ENCODE results near the gene SLC25A23. TPM values are rescaled to one million over a fixed set of nuclear protein-coding genes. Genes with fewer than 3 reads are reported as not detected.

SLC25A23 gene
- total RNA-seq (2022; extraction: Qiagen RNA extraction; ENCODE audit: low read depth), result 16.8 to 20.1 TPM (median 19.6 TPM) in 5 replicates

GRCh38 chr19:6459262-6460098 lies at the start of gene SLC25A23:
Gene SLC25A23 (minus strand): TSS chr19:6459792. CDS start chr19:6459628, 164 bp downstream.

GRCh38 chr19:6501740-6502648 lies 42.4 kb upstream of the SLC25A23 start, which contains the start of gene TUBB4A:
Gene TUBB4A (minus strand): TSS chr19:6502309. CDS start chr19:6502212, 97 bp downstream.

GRCh38 chr19:6481541-6482342 lies 22.1 kb upstream of the SLC25A23 start, which contains the start of gene DENND1C:
Gene DENND1C (minus strand): TSS chr19:6481787. CDS start chr19:6481695, 92 bp downstream.

GRCh38 chr19:6464070-6464873 lies 4.7 kb upstream of the SLC25A23 start, which contains the start of gene CRB3:
Gene CRB3 (plus strand): TSS chr19:6464271. CDS start chr19:6464702, 431 bp downstream.

GRCh38 chr19:6433663-6434062 lies 25.9 kb downstream of the SLC25A23 start, which contains the start of gene SLC25A41:
Gene SLC25A41 (minus strand): TSS chr19:6433763. CDS start chr19:6433693, 70 bp downstream.

GRCh38 chr19:6424195-6424938 lies 35.2 kb downstream of the SLC25A23 start, which contains the start of gene KHSRP:
Gene KHSRP (minus strand): TSS chr19:6424811. CDS start chr19:6424701, 110 bp downstream.

GRCh38 chr19:6393074-6393982 lies 66.3 kb downstream of the SLC25A23 start, which contains the start of gene GTF2F1:
Gene GTF2F1 (minus strand): TSS chr19:6393164. CDS start chr19:6392995, 169 bp downstream.

Other genes with a start within 250 kb of the SLC25A23 start
- 17.5 to 22.7 TPM (median 21.5 TPM) in 5 replicates for gene MLLT1, start 179.8 kb downstream of the SLC25A23 start, total RNA-seq (2022; extraction: Qiagen RNA extraction; ENCODE audit: low read depth)
- not detected in 5 replicates for gene ACER1, start 126.2 kb downstream of the SLC25A23 start, total RNA-seq (2022; extraction: Qiagen RNA extraction; ENCODE audit: low read depth)
- gene CLPP, start 98.3 kb downstream of the SLC25A23 start, total RNA-seq (2022; extraction: Qiagen RNA extraction; ENCODE audit: low read depth), result 48.7 to 70.1 TPM (median 69.6 TPM) in 5 replicates
- 15.3 to 39.4 TPM (median 38.1 TPM) in 5 replicates for gene ALKBH7, start 87.0 kb downstream of the SLC25A23 start, total RNA-seq (2022; extraction: Qiagen RNA extraction; ENCODE audit: low read depth)
- 0.80 to 1.2 TPM (median 0.86 TPM) in 5 replicates for gene PSPN, start 83.9 kb downstream of the SLC25A23 start, total RNA-seq (2022; extraction: Qiagen RNA extraction; ENCODE audit: low read depth)
- 56.8 to 65.9 TPM (median 61.0 TPM) in 5 replicates for gene GTF2F1, start 66.6 kb downstream of the SLC25A23 start, total RNA-seq (2022; extraction: Qiagen RNA extraction; ENCODE audit: low read depth)
- 202 to 221 TPM (median 211 TPM) in 5 replicates for gene KHSRP, start 35.0 kb downstream of the SLC25A23 start, total RNA-seq (2022; extraction: Qiagen RNA extraction; ENCODE audit: low read depth)
- 0.11 to 0.17 TPM (median 0.16 TPM) in 4 of 5 replicates, not detected in the other for gene SLC25A41, start 26.0 kb downstream of the SLC25A23 start, total RNA-seq (2022; extraction: Qiagen RNA extraction; ENCODE audit: low read depth)
- 4.1 to 5.0 TPM (median 4.5 TPM) in 5 replicates for gene CRB3, start 4.5 kb upstream of the SLC25A23 start, total RNA-seq (2022; extraction: Qiagen RNA extraction; ENCODE audit: low read depth)
- gene DENND1C, start 22.0 kb upstream of the SLC25A23 start, total RNA-seq (2022; extraction: Qiagen RNA extraction; ENCODE audit: low read depth), result 0.19 to 0.30 TPM (median 0.27 TPM) in 5 replicates
- gene TUBB4A, start 42.5 kb upstream of the SLC25A23 start, total RNA-seq (2022; extraction: Qiagen RNA extraction; ENCODE audit: low read depth), result 5.0 to 6.5 TPM (median 6.4 TPM) in 5 replicates
- gene TNFSF9, start 71.2 kb upstream of the SLC25A23 start, total RNA-seq (2022; extraction: Qiagen RNA extraction; ENCODE audit: low read depth), result 4.1 to 9.2 TPM (median 7.2 TPM) in 5 replicates
- 14.3 to 26.7 TPM (median 23.4 TPM) in 5 replicates for gene CD70, start 131.4 kb upstream of the SLC25A23 start, total RNA-seq (2022; extraction: Qiagen RNA extraction; ENCODE audit: low read depth)
- gene TNFSF14, start 210.4 kb upstream of the SLC25A23 start, total RNA-seq (2022; extraction: Qiagen RNA extraction; ENCODE audit: low read depth), result 0.03 to 0.14 TPM (median 0.09 TPM) in 5 replicates